Activated naive CD4-positive, alpha-beta T cell treated with anti-CD3 and anti-CD28 coated beads, Interleukin-2, amount 50 U/mL, for 24 hours (primary cell): Measurements from ENCODE around the gene RET.
"Not testable (repeated sequence)": the region's sequence is repeated elsewhere in the genome, so short reads cannot be mapped to it uniquely, and the experiment has no call there.

ENCODE experiments used
- H3K27ac Mint-ChIP-seq: one replicate; pipeline ENCODE4 v1.8.0; 2021; ENCODE audit warnings: mild to moderate bottlenecking, mixed read lengths
- H3K27me3 Mint-ChIP-seq: one replicate; pipeline ENCODE4 v1.8.0; 2021; ENCODE audit warnings: mixed read lengths
- H3K36me3 Mint-ChIP-seq: one replicate; pipeline ENCODE4 v1.8.0; 2021; ENCODE audit warnings: mixed read lengths
- H3K4me1 Mint-ChIP-seq: one replicate; pipeline ENCODE4 v1.8.0; 2021; ENCODE audit warnings: mixed read lengths
- H3K4me3 Mint-ChIP-seq: one replicate; pipeline ENCODE4 v1.8.0; 2021; ENCODE audit warnings: mild to moderate bottlenecking, mixed read lengths
- H3K9me3 Mint-ChIP-seq: one replicate; pipeline ENCODE4 v1.8.0; 2021; ENCODE audit warnings: mixed read lengths

RET gene

DNA sequence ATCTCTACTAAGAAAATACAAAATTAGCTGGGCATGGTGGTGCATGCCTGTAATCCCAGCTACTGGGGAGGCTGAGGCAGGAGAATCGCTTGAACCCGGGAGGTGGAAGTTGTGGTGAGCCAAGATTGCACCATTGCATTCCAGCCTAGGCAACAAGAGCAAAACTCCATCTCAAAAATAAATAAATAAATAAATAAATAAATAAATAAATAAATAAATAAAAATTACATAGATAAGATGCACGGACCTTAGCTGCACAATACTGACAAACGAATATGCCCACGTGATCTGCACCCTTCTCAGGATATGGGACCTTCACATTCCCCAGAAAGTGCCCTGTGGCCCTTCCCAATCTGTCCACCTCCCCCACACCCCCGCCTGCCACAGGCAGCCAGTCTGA, 22.5 kb downstream of the RET start:
- not testable (repeated sequence) for H3K9me3 Mint-ChIP-seq, H3K36me3 Mint-ChIP-seq, H3K27ac Mint-ChIP-seq, H3K4me3 Mint-ChIP-seq, H3K4me1 Mint-ChIP-seq
- H3K27me3 Mint-ChIP-seq: peaks cover 13% of the 10 kb centered on the region

DNA sequence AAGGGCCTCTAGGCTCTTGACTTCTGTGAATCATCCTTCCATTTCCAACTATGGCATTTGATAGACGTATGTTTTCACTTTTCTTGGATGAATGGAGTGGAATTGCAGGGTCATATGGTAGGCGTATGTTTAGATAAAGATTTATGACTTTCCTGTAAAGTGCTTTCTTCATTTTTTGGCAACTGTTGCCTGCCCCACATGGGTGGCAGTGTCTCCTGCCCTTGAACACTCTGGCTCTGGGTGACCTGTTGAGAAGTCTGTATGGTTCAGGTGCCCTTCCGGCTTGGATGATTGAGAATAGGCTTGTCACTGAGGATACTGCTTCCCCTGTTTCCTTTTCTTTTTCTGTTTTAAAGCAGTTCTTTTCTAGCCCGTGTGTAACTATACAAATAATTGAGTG, 23.1 kb downstream of the RET start:
- no peak overlapping the region for H3K27ac Mint-ChIP-seq
- no peaks in the 10 kb centered on the region for H3K36me3 Mint-ChIP-seq
- H3K9me3 Mint-ChIP-seq: no peaks in the 10 kb centered on the region
- H3K27me3 Mint-ChIP-seq: peaks cover 13% of the 10 kb centered on the region
- no peaks in the 10 kb centered on the region for H3K4me1 Mint-ChIP-seq
- no peak overlapping the region for H3K4me3 Mint-ChIP-seq

DNA sequence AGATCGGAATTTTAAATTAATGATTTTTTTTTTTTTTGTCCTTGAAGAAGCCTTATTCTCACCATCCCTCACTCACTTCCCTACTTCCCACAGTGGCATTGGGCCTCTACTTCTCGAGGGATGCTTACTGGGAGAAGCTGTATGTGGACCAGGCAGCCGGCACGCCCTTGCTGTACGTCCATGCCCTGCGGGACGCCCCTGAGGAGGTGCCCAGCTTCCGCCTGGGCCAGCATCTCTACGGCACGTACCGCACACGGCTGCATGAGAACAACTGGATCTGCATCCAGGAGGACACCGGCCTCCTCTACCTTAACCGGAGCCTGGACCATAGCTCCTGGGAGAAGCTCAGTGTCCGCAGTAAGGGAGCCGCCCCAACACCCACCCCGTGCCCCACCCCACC, 23.5 kb downstream of the RET start:
- Mint-ChIP-seq H3K36me3 (no peaks in the 10 kb centered on the region), H3K9me3 (no peaks in the 10 kb centered on the region), H3K4me1 (no peaks in the 10 kb centered on the region), H3K27ac (no peak overlapping the region), H3K27me3 (peaks cover 14% of the 10 kb centered on the region), H3K4me3 (no peak overlapping the region)

DNA sequence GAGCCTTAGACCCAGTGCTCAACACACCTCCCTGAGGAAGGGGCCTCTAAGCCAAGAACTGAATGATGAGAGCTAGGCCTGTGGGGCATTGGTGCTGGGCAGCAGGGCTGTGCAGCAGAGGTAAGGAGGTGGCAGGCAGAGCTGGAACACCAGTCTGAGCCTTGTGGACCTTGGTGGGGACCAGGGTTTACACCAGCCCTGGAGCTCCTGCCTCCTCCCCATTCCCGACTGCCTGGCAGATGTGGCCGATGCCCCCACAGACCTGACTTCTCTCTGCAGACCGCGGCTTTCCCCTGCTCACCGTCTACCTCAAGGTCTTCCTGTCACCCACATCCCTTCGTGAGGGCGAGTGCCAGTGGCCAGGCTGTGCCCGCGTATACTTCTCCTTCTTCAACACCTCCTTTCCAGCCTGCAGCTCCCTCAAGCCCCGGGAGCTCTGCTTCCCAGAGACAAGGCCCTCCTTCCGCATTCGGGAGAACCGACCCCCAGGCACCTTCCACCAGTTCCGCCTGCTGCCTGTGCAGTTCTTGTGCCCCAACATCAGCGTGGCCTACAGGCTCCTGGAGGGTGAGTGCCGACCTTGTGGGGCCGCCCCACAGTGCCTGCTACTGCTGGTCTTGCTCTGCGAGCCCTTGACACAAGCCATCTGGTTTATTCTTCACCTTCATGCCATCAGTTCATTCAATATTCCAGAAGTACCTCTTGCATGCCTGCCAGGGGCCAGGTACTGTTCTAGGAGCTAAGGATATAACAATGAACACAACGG, 25.4 kb downstream of the RET start:
- Mint-ChIP-seq H3K4me1 (no peaks in the 10 kb centered on the region), H3K4me3 (no peak overlapping the region), H3K36me3 (no peaks in the 10 kb centered on the region), H3K9me3 (no peaks in the 10 kb centered on the region), H3K27me3 (peaks cover 14% of the 10 kb centered on the region), H3K27ac (no peak overlapping the region)

DNA sequence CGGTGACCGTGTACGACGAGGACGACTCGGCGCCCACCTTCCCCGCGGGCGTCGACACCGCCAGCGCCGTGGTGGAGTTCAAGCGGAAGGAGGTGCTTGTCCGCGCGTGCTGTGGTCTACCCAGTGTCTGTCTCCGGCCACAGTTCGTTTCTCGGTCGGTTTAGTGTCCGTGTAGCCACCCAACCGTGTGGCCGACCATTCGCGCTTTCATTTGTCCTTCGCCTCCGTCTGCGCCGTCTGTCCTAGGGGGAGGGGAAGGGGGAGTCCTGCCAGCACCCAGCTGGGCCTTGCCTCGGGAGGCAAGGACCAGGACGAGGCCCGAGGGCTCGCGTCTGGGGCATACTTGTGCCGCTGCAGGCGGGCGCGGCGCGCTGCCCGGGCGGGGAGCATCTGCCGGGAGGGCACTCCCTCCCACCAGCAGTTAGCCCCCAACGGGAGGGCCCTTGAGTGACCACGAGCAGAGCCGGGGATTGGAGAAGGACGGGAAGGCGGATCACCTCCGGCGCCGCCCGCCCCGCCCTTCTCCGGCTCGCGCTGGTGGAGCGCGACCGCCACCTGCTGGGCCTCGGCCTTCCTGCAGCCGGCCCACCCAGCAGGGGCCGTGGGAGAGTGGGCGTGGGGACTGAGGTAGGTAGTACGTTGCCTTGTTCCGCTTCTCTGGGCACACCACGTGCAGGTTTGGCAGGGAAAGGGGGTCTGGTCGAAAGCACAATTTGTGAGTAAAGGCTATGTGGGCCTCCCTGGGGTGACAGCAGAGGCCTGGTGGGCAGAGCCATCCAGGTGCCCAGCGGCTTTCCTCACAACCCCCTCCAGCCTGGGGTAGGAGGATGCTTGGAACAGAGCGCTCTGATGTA, 28.5 kb downstream of the RET start:
- Mint-ChIP-seq H3K27ac (no peak overlapping the region), H3K36me3 (no peaks in the 10 kb centered on the region), H3K9me3 (no peaks in the 10 kb centered on the region), H3K27me3 (peaks cover 14% of the 10 kb centered on the region), H3K4me1 (no peaks in the 10 kb centered on the region), H3K4me3 (peak overlapping the region; percentile 83)

DNA sequence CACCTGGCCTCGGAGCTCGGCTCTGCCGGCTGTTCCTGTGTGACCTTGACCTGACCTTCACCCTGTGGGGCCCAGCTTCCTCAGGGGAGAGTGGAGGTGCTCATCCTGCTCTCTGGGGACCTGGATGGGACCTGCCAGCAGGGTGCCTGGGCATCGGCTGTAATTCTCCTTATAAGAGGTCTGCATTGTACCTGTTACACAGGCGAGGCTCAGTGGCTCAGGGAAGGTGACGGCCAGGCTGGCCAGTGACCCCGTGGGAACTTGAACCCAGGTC, 29.0 kb downstream of the RET start:
- H3K27ac Mint-ChIP-seq: no peak overlapping the region
- no peaks in the 10 kb centered on the region for H3K36me3 Mint-ChIP-seq
- H3K4me1 Mint-ChIP-seq: no peaks in the 10 kb centered on the region
- H3K4me3 Mint-ChIP-seq: no peak overlapping the region
- H3K9me3 Mint-ChIP-seq: no peaks in the 10 kb centered on the region
- peaks cover 14% of the 10 kb centered on the region for H3K27me3 Mint-ChIP-seq

DNA sequence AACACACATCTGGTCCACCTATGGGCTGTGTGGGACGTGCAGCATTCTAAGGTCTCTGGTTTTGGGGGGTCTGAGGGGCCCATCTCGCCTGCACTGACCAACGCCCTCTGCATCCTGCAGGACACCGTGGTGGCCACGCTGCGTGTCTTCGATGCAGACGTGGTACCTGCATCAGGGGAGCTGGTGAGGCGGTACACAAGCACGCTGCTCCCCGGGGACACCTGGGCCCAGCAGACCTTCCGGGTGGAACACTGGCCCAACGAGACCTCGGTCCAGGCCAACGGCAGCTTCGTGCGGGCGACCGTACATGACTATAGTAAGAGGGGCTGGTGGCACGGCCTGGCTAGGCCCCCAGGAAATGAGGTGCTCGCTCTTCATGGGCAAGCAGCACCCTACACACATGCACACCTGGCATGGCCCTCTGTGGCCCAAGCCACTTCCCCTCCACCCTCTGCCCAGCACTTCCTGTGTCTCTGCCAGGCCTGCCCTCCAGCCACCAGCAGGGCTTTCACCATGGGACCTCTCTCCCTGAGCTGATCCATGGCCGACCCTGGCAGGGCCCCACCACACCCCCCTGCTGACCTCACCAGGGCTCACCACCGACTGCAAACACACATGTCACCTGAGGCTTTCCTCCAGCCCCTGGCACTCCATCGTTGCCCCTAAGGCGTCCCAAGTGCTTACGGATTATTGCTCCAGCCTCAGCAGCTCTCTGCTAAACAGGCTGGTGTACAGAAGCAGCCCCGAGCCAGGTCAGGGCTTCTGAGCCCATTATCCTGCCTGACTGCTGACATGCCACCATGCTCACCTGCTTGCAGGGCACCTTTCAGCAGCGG, 29.6 kb downstream of the RET start:
- H3K4me3 Mint-ChIP-seq: no peak overlapping the region
- no peaks in the 10 kb centered on the region for H3K36me3 Mint-ChIP-seq
- H3K9me3 Mint-ChIP-seq: no peaks in the 10 kb centered on the region
- peaks cover 14% of the 10 kb centered on the region for H3K27me3 Mint-ChIP-seq
- no peak overlapping the region for H3K27ac Mint-ChIP-seq
- no peaks in the 10 kb centered on the region for H3K4me1 Mint-ChIP-seq

DNA sequence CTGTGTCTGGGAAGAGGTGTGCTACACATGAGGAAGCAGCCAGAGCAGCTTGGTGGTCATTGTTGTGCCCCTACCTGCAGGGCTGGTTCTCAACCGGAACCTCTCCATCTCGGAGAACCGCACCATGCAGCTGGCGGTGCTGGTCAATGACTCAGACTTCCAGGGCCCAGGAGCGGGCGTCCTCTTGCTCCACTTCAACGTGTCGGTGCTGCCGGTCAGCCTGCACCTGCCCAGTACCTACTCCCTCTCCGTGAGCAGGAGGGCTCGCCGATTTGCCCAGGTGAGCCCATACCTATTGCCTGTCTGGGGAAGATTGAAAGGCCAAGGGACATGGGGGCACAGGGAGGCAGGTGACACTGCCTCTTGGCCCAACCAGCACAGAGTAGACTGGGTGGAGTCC, 32.1 kb downstream of the RET start:
- no peaks in the 10 kb centered on the region for H3K4me1 Mint-ChIP-seq
- no peak overlapping the region for H3K27ac Mint-ChIP-seq
- H3K4me3 Mint-ChIP-seq: no peak overlapping the region
- no peaks in the 10 kb centered on the region for H3K36me3 Mint-ChIP-seq
- H3K27me3 Mint-ChIP-seq: peaks cover 2% of the 10 kb centered on the region
- no peaks in the 10 kb centered on the region for H3K9me3 Mint-ChIP-seq

DNA sequence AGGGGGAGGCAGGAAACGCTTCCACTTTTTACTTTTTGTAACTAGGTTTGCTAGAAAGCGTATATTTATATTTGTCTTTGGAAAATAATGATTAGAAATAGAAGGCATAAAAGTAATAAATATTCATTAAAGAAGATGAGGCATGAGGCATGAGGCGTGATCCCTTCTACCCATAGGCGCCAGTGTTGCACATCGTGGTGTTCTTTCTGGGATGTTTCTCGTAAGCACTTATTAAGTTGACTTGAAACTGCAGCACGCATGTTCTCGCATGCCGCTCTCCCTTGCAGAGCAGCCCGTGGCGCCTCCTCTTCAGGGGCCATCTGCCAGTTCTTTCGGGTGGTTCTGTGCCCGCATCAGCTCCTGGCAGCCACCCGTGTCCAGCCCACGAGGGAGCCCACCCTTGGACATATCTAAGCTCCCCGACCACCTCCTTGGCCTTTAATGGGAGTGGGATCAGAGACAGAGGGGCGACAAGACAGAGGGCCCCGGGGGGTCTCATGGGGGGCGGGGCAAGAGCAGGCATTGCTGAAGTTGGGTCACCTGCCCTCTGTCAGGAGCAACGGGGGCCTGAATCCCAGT, 32.9 kb downstream of the RET start:
- peaks cover 1% of the 10 kb centered on the region for H3K27me3 Mint-ChIP-seq
- no peaks in the 10 kb centered on the region for H3K9me3 Mint-ChIP-seq
- no peak overlapping the region for H3K27ac Mint-ChIP-seq
- H3K36me3 Mint-ChIP-seq: no peaks in the 10 kb centered on the region
- no peak overlapping the region for H3K4me3 Mint-ChIP-seq
- no peaks in the 10 kb centered on the region for H3K4me1 Mint-ChIP-seq

DNA sequence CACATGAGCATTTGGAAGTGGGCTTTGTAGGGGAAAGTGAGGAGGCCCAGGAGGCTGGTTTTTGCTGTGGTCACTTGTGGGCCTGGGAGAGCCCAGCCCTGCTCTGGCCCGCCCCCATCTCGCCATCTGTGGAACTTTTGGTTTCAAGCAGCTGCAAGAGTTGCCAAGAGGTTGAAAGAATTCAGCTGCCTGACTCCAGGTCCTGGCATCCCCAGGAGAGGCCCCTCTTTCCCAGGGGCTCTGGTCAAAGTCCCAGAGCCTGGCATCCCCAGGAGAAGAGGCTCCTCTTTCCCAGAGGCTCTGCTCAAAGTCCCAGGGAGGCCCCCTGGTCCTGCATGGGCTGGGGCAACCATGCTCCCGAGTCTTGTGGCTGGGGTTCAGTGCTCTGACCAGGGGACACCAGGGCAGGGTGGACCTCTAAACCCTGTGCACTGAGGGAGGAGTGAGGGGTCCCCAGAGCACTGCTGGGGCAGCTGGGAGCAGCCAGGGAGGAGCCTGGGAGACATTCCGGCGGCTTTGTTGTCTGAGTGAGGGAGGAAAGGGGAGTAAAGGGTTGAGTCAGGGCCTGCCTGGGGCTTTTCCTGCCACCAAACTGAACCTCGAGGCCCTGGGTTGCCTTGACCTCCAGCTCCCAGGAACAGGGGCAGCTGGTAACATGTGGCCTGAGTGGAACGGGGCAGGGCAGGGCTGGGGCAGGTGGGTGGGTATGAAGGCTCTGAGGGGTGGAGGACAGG, 33.6 kb downstream of the RET start:
- no peak overlapping the region for H3K27ac Mint-ChIP-seq
- no peaks in the 10 kb centered on the region for H3K36me3 Mint-ChIP-seq
- no peaks in the 10 kb centered on the region for H3K27me3 Mint-ChIP-seq
- no peaks in the 10 kb centered on the region for H3K9me3 Mint-ChIP-seq
- H3K4me3 Mint-ChIP-seq: no peak overlapping the region
- H3K4me1 Mint-ChIP-seq: no peaks in the 10 kb centered on the region

DNA sequence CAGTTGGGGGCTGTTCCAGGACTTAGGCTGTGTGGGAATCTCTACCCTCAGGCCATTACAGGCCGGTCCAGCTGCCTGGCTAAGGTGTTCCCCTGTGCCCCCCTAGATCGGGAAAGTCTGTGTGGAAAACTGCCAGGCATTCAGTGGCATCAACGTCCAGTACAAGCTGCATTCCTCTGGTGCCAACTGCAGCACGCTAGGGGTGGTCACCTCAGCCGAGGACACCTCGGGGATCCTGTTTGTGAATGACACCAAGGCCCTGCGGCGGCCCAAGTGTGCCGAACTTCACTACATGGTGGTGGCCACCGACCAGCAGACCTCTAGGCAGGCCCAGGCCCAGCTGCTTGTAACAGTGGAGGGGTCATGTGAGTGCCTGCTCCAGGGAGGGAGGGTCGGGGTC, 34.2 kb downstream of the RET start:
- no peaks in the 10 kb centered on the region for H3K27me3 Mint-ChIP-seq
- no peak overlapping the region for H3K4me3 Mint-ChIP-seq
- no peaks in the 10 kb centered on the region for H3K4me1 Mint-ChIP-seq
- no peaks in the 10 kb centered on the region for H3K9me3 Mint-ChIP-seq
- no peaks in the 10 kb centered on the region for H3K36me3 Mint-ChIP-seq
- no peak overlapping the region for H3K27ac Mint-ChIP-seq

DNA sequence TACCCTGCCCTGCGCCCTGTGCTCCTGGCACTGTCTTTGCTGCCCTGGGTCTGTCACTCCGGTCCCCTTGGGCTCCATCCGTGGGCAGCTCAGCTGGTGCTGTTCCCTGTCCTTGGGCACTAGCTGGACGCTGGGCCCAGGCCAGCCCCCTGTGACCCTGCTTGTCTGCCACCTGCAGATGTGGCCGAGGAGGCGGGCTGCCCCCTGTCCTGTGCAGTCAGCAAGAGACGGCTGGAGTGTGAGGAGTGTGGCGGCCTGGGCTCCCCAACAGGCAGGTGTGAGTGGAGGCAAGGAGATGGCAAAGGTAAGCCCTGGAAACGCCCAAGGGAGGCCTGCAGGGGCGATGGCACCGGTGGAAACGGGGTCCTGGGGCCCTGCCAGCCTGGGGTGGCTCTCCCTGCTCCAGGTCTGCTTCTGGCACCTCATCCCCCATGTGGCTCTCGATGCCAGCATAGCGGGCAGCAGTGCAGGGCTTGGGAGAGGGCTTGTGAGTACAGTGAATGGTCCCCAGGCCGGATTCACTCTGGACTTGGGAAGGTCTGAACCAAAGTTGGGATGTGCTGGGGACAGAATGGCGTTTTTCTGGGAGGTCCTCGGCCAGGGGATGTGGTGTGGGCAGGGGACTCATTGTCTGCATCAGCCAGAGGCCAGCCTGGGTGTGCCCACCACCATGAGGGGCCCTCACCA, 35.2 kb downstream of the RET start:
- H3K9me3 Mint-ChIP-seq: no peaks in the 10 kb centered on the region
- no peak overlapping the region for H3K27ac Mint-ChIP-seq
- no peaks in the 10 kb centered on the region for H3K27me3 Mint-ChIP-seq
- H3K4me1 Mint-ChIP-seq: no peaks in the 10 kb centered on the region
- H3K4me3 Mint-ChIP-seq: peak overlapping the region; percentile 30
- H3K36me3 Mint-ChIP-seq: no peaks in the 10 kb centered on the region

DNA sequence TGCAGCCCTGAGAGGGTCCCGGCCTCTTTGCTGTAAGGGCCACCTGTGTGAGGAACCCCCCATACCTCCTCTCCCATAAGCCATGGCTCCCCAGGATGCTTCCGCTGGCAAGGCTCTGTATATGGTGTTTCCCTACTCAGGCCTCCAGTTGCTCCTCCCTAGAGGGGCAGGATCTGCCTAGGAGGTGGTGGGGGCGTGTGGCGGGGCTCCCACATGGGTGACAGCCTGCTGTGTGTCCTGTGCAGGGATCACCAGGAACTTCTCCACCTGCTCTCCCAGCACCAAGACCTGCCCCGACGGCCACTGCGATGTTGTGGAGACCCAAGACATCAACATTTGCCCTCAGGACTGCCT, 35.7 kb downstream of the RET start:
- Mint-ChIP-seq H3K9me3 (no peaks in the 10 kb centered on the region), H3K4me1 (no peaks in the 10 kb centered on the region), H3K27me3 (no peaks in the 10 kb centered on the region), H3K27ac (no peak overlapping the region), H3K36me3 (no peaks in the 10 kb centered on the region), H3K4me3 (no peak overlapping the region)

DNA sequence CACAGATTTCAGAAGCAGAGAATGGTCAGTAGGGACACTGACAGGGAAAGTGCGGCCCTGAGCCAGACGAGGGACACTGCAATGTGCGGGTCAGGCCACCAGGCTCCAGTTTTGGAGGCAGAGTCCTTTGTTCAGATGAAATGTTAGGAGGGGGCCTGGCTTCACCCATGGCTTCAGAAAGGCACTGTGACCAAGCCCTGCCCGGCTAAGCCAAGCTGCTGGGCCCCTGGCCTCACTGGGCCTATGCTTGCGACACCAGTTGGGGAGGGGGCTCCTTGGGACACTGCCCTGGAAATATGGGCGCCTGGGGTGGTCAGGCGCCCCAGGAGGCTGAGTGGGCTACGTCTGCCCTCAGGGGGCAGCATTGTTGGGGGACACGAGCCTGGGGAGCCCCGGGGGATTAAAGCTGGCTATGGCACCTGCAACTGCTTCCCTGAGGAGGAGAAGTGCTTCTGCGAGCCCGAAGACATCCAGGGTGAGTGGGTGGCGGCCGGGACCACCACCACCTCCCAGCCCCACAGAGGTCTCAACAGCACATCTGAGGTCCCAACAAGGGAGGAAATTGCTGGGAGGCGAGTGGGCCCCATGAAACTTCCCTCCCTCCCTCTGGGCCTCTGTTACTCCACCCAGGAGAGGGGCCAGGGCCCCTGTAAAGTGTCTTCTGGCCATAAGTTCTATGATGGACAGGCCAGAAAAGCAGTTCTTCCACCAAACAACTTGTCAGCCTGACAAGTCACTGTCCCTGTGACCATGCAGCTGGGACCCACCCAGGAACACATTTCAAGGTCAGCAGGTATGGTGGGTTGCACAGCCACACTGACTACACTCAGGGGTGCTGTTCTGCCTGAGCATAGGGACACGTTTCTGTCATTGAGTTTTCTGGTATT, 36.6 kb downstream of the RET start:
- Mint-ChIP-seq H3K4me1 (no peaks in the 10 kb centered on the region), H3K27me3 (no peaks in the 10 kb centered on the region), H3K9me3 (no peaks in the 10 kb centered on the region), H3K4me3 (no peak overlapping the region), H3K36me3 (no peaks in the 10 kb centered on the region), H3K27ac (no peak overlapping the region)
